Left ventricle myocardium inferior (tissue), 1 donor: ENCODE data around the gene PREB. TPM values are rescaled to one million over a fixed set of nuclear protein-coding genes. Genes with fewer than 3 reads are reported as not detected.

Experiments used
- DNase-seq: peaks from one replicate; pipeline ENCODE4 v3.0.0-alpha.2; 2020
- H3K27ac ChIP-seq: fragments of 200-600 bp; replicated peaks from 2 replicates; pipeline ENCODE4 v1.8.0; 2021
- H3K27me3 ChIP-seq: fragments of 200-600 bp; 2 replicates; pipeline ENCODE4 v1.8.0; 2021; ENCODE audit warnings: low read depth
- H3K36me3 ChIP-seq: fragments of 200-600 bp; 2 replicates; pipeline ENCODE4 v1.8.0; 2021
- H3K4me1 ChIP-seq: fragments of 200-600 bp; 2 replicates; pipeline ENCODE4 v1.8.0; 2021
- H3K4me3 ChIP-seq: fragments of 200-600 bp; 2 replicates; pipeline ENCODE4 v1.8.0; 2021; ENCODE audit warnings: mild to moderate bottlenecking, moderate library complexity
- H3K9me3 ChIP-seq: fragments of 200-600 bp; replicated peaks from 2 replicates; pipeline ENCODE4 v1.8.0; 2021
- intact Hi-C: fragments of 100-400 bp; cut with micrococcal nuclease; formaldehyde crosslinking; loops from one replicate; pipeline ENCODE4 v1.11.0; 2022
- total RNA-seq: library from RNA; stranded (reverse); fragmentation: NEBNext Ultra II Directional; extraction: Animal tissue kit (Norgen Biotek cat#: 25700); gene quantifications from one replicate; pipeline ENCODE4 v1.2.1, GENCODE V29; 2021
- TF ChIP-seq, protein P1 (sequence below): fragments of 200-600 bp; IDR thresholded peaks from 2 replicates; pipeline ENCODE4 v1.8.0; 2021; ENCODE audit warnings: antibody characterized with exemption, mild to moderate bottlenecking, borderline replicate concordance
- donor health status: DM: no; HTN: yes; CAD: no; lungs with severe emphysema.

The PREB gene
- total RNA-seq, 1 donor from 2014 or later: 54.6 TPM

DNA sequence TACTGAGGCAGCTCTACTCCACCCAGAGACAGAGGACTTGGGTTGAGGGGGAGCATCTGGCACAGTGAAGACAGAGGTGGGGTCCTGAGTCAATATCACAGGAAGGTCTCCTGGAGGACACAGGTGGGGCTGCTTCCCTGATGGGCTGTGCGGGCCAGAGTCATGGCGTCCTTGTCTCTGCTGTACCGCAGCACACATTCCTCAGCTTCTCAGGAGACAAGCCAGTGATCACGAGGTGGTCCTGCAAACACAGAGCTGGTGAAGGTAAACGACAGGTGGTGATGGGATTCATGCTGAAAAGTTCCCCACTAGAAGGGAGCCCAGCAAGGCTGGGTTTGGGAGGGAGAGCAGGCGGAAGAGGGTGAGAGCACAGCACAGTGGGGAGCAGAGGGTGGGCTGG, 24.0 kb upstream of the PREB start:
- DNase-seq: no peak
- no peaks in the 10 kb centered on the region for H3K4me1 ChIP-seq
- TF ChIP-seq, protein P1, sequence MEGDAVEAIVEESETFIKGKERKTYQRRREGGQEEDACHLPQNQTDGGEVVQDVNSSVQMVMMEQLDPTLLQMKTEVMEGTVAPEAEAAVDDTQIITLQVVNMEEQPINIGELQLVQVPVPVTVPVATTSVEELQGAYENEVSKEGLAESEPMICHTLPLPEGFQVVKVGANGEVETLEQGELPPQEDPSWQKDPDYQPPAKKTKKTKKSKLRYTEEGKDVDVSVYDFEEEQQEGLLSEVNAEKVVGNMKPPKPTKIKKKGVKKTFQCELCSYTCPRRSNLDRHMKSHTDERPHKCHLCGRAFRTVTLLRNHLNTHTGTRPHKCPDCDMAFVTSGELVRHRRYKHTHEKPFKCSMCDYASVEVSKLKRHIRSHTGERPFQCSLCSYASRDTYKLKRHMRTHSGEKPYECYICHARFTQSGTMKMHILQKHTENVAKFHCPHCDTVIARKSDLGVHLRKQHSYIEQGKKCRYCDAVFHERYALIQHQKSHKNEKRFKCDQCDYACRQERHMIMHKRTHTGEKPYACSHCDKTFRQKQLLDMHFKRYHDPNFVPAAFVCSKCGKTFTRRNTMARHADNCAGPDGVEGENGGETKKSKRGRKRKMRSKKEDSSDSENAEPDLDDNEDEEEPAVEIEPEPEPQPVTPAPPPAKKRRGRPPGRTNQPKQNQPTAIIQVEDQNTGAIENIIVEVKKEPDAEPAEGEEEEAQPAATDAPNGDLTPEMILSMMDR: no peak
- H3K36me3 ChIP-seq: no peaks in the 10 kb centered on the region
- intact Hi-C loops: no loop called here
- no peaks in the 10 kb centered on the region for H3K27me3 ChIP-seq
- no peaks in the 10 kb centered on the region for H3K9me3 ChIP-seq
- H3K4me3 ChIP-seq: no peak overlapping the region
- H3K27ac ChIP-seq: no peak overlapping the region

DNA sequence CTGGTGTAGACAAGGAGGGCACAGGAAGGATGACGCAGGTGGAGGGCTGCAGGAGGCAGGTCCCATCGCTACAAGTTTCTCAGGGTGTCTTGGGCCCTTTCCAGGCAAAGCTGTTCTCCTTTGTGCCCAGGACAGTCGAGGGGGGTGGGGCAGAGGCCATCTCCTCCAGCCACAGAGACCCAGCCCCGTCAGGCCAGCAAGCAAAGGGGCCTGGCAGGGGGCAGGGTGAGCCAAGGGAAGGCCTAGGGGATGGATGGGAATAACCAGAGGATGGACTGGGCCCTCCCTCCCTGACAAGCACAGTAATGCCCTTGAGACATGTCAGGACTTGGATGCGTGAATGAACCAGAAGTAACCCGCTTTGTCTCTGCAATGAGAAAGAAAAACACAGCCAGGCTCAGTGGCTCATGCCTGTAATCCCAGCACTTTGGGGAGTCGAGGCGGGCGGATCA, 20.7 kb upstream of the PREB start:
- Histone ChIP-seq H3K9me3 (no peaks in the 10 kb centered on the region), H3K4me3 (no peak overlapping the region), H3K27me3 (peaks cover 7% of the 10 kb centered on the region), H3K27ac (no peak overlapping the region), H3K4me1 (no peaks in the 10 kb centered on the region), H3K36me3 (no peaks in the 10 kb centered on the region)
- intact Hi-C loops: no loop called here
- DNase-seq: no peak
- TF ChIP-seq, protein P1: no peak

DNA sequence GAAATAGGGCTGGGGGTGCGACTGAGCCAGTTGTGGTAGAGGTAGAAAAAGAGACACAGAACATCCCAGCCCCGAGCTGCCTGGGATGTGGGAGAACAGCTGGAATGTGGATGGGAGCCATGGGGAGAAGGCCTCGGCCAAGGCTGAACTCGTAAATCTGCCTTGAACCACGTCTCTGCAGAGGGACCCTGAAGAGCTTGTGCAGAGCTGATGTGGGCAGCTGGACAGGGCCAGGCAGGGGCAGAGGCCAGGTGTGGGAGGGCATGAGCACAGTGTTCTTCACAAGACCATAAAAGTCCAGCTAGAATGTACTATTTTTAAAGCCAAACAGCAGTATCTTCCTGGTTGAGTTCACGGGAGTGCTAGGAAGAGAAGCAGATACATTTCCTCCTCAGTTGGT, 20.1 kb upstream of the PREB start:
- Histone ChIP-seq H3K27ac (no peak overlapping the region), H3K4me1 (no peaks in the 10 kb centered on the region), H3K4me3 (no peak overlapping the region), H3K9me3 (no peaks in the 10 kb centered on the region), H3K27me3 (peaks cover 14% of the 10 kb centered on the region), H3K36me3 (no peaks in the 10 kb centered on the region)
- DNase-seq: no peak
- intact Hi-C loops: no loop called here
- TF ChIP-seq, protein P1: no peak

DNA sequence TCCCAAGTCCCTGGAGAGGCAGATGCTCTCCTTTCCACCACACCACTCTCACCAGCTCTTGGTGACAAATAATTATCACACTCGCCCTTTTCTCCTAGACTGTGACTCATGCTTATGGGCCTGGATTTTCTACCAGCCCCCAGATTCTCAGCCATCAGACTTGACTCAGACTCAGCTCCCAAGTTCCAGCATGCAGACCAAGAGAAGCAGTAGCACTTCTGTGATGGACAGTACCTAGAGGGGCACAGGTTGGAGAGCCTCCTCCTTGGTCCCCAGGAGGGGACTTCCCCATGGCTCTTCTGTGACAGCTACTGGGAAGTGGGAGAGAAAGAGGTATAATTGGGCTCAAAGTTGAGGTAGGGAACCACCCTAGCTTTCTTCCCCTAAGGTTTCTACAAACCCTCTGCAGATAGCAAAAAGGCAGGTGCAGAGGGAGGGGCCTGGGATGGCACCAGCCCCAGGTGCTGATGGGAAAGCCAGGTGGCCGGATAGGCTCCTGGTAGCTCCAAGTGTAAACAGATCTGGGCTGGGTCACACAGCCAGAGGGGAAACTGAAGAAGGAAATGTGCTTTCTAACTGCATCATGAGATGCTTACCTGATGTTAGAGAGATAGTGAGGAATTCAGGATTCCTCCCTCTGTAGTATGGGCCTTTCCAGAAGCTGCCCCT, 18.5 kb upstream of the PREB start:
- H3K4me1 ChIP-seq: no peaks in the 10 kb centered on the region
- H3K27me3 ChIP-seq: peaks cover 26% of the 10 kb centered on the region
- TF ChIP-seq, protein P1: no peak
- H3K9me3 ChIP-seq: no peaks in the 10 kb centered on the region
- intact Hi-C loops: no loop called here
- no peak overlapping the region for H3K4me3 ChIP-seq
- no peaks in the 10 kb centered on the region for H3K36me3 ChIP-seq
- DNase-seq: no peak
- H3K27ac ChIP-seq: no peak overlapping the region

DNA sequence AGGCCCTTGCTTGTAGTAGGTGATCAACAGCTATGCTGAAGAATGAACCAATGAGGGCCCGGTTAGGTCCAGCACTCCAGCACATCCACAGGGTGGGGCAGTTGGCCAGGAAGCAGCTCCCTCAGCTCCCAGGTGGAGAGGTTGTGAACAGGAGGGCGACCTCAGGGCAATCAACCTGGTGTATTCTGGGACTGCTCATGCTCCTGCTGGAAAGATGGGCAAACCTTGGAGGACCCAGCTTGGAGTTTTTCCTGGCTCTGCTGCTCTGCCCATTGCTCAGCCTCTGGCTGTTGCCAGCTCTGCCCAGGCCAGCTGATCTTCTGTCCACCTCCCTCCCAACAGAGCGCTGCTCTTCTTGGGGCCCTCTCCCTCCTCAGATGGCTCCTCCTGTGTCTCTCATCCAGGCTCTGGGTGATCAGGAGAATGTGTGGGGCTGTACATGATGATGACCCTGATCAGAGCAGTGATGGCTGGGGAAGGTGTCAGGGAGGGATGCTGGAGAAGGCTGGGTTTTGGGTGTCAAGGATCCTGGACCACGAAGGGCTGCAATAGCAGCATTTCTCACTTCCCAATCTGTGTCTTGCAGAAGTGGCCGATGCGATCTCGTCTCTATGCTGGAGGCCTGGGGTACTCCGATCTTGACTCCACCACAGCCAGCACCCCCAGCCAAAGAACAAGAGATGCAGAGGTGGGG, 17.8 kb upstream of the PREB start:
- intact Hi-C loops: no loop called here
- H3K27me3 ChIP-seq: peaks cover 26% of the 10 kb centered on the region
- no peaks in the 10 kb centered on the region for H3K9me3 ChIP-seq
- no peak overlapping the region for H3K27ac ChIP-seq
- H3K4me1 ChIP-seq: no peaks in the 10 kb centered on the region
- no peak overlapping the region for H3K4me3 ChIP-seq
- TF ChIP-seq, protein P1: no peak
- no peaks in the 10 kb centered on the region for H3K36me3 ChIP-seq
- no peak for DNase-seq
